HEK293T (cell line): Measurements from ENCODE around the gene ACY1.

Experiments used
- BHLHE40 ChIP-seq: fragments of 450-650 bp; IDR thresholded peaks from 2 replicates; pipeline ENCODE4 v1.6.1; 2016; ENCODE audit warnings: mild to moderate bottlenecking, moderate library complexity, borderline replicate concordance
- CTBP1 ChIP-seq: fragments of 450-650 bp; IDR thresholded peaks from 2 replicates; pipeline ENCODE4 v1.6.1; 2016; ENCODE audit warnings: borderline replicate concordance
- FOXK2 ChIP-seq: fragments of 450-650 bp; IDR thresholded peaks from 2 replicates; pipeline ENCODE4 v1.6.1; 2016; ENCODE audit warnings: mild to moderate bottlenecking
- FOXM1 ChIP-seq: fragments of 450-650 bp; IDR thresholded peaks from 2 replicates; pipeline ENCODE4 v1.6.1; 2017; ENCODE audit warnings: mild to moderate bottlenecking, borderline replicate concordance
- LEF1 ChIP-seq: fragments of 450-650 bp; IDR thresholded peaks from 2 replicates; pipeline ENCODE4 v1.6.1; 2017; ENCODE audit warnings: mild to moderate bottlenecking, borderline replicate concordance
- SP1 ChIP-seq: fragments of 450-650 bp; IDR thresholded peaks from 2 replicates; pipeline ENCODE4 v1.6.1; 2017
- SUZ12 ChIP-seq: fragments of 450-650 bp; IDR thresholded peaks from 2 replicates; pipeline ENCODE4 v1.6.1; 2016; ENCODE audit warnings: mild to moderate bottlenecking
- TARDBP ChIP-seq: fragments of 450-650 bp; IDR thresholded peaks from 2 replicates; pipeline ENCODE4 v1.6.1; 2016
- ZNF384 ChIP-seq: fragments of 450-650 bp; IDR thresholded peaks from 2 replicates; pipeline ENCODE4 v1.6.1; 2016
- TF ChIP-seq, protein P1 (sequence below): fragments of 450-650 bp; IDR thresholded peaks from 2 replicates; pipeline ENCODE4 v1.6.1; 2016

DNA sequence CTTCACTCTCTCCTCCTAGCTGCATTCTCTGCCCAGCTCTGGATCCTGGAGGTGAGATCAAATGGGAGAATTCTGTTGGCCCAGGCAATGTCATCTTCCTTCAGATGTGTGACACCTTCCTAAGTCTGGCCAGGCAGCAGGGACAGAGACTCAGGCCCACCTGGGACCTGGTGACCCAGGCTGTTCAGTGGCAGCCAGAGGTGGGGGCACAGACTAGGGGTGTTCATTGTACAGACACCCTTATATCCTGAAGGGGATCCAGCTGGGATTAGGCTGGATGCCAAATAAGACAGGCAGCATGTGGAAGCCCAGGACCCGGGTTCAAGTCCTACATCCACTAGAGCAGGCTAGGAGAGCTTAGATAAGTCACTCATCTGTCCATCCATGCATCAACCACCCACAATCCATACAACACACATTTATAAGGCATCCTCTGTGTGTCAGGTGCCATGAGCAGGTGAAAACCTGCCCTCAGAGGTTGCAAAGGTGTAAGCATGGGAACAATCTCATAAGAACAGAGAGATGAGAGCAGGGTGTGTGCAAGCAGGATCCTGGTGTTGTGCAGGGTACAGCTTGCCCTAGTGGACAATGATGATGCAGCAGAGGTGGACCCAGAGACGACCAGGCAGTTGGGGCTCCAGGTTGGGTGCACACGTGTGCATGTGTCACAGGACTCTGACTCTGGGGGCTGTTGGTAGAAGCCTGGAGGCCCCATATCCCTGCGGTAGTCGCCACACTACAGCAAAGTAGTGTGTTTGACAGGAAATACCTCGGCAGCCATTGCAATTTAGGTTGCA lies 30.7 kb downstream of the ACY1 start:
- TF ChIP-seq SUZ12, result no peak
- no peak for TF ChIP-seq TARDBP
- TF ChIP-seq SP1, result no peak
- TF ChIP-seq BHLHE40, result no peak
- no peak for TF ChIP-seq LEF1
- no peak for TF ChIP-seq FOXK2
- TF ChIP-seq CTBP1, result no peak
- TF ChIP-seq ZNF384, result no peak
- TF ChIP-seq, protein P1, sequence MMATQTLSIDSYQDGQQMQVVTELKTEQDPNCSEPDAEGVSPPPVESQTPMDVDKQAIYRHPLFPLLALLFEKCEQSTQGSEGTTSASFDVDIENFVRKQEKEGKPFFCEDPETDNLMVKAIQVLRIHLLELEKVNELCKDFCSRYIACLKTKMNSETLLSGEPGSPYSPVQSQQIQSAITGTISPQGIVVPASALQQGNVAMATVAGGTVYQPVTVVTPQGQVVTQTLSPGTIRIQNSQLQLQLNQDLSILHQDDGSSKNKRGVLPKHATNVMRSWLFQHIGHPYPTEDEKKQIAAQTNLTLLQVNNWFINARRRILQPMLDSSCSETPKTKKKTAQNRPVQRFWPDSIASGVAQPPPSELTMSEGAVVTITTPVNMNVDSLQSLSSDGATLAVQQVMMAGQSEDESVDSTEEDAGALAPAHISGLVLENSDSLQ, result no peak
- TF ChIP-seq FOXM1, result no peak
